Colonic mucosa (tissue), 4 donors: Measurements from ENCODE around the gene EPHB2. TPM values are rescaled to one million over a fixed set of nuclear protein-coding genes. Genes with fewer than 3 reads are reported as not detected.

Source experiments
- DNase-seq: peaks from one replicate; pipeline ENCODE4 v3.0.0-alpha.2; 2020
- H3K27ac ChIP-seq: fragments of 200-600 bp; one replicate; pipeline ENCODE4 v1.8.0; 2021
- H3K27me3 ChIP-seq: fragments of 200-600 bp; one replicate; pipeline ENCODE4 v1.8.0; 2021
- H3K36me3 ChIP-seq: fragments of 200-600 bp; one replicate; pipeline ENCODE4 v1.8.0; 2021
- H3K4me1 ChIP-seq: fragments of 200-600 bp; one replicate; pipeline ENCODE4 v1.8.0; 2021; ENCODE audit warnings: mild to moderate bottlenecking
- H3K4me3 ChIP-seq: fragments of 200-600 bp; one replicate; pipeline ENCODE4 v1.8.0; 2021
- H3K9ac ChIP-seq, 2 donors: one replicate each; pipeline ENCODE4 v1.7.0; 2013; ENCODE audit warnings: control low read depth in 2 of 2, low read depth in 2 of 2, low read length in 2 of 2
- H3K9me3 ChIP-seq: fragments of 200-600 bp; one replicate; pipeline ENCODE4 v1.8.0; 2021
- CTCF ChIP-seq: fragments of 200-600 bp; IDR thresholded peaks from one replicate; pipeline ENCODE4 v1.8.0; 2022; ENCODE audit warnings: antibody characterized with exemption, mild to moderate bottlenecking
- intact Hi-C: fragments of 100-400 bp; cut with DNase I; formaldehyde crosslinking; loops from one replicate; pipeline ENCODE4 v1.14.1; 2022
- total RNA-seq, 2 donors: library from RNA; stranded (reverse); fragmentation: NEBNext Ultra II Directional in 1 of 2; extraction: Animal tissue kit (Norgen Biotek cat#: 25700) in 1 of 2; gene quantifications; one replicate each; pipeline ENCODE4 v1.2.1, GENCODE V29; 2021
- donor health status: healthy.
- donor health status: DM: no; HTN: no; CAD: no.
- donor health status: DM: no; HTN: no; CAD: no.

The EPHB2 gene
- total RNA-seq, 2 donors from 2014 or later: 71.9 to 150 TPM

- intact Hi-C loops: no loop called here
- no peaks in the 10 kb centered on the region for H3K36me3 ChIP-seq
- TF ChIP-seq CTCF: no peak
- no peak overlapping the region for H3K4me3 ChIP-seq
- no peaks in the 10 kb centered on the region for H3K9me3 ChIP-seq
- H3K9ac ChIP-seq: no peak overlapping the region
- H3K27me3 ChIP-seq: no peaks in the 10 kb centered on the region
- H3K27ac ChIP-seq: no peak overlapping the region
- H3K4me1 ChIP-seq: no peaks in the 10 kb centered on the region
- no peak for DNase-seq
These were observed 93.2 kb downstream of the EPHB2 start for GRCh38 chr1:22803833-22804232.

GRCh38 chr1:22804406-22804805 is 93.8 kb downstream of the EPHB2 start:
- H3K9me3 ChIP-seq: no peaks in the 10 kb centered on the region
- H3K27me3 ChIP-seq: no peaks in the 10 kb centered on the region
- H3K36me3 ChIP-seq: no peaks in the 10 kb centered on the region
- no peak for DNase-seq
- intact Hi-C loops: no loop called here
- TF ChIP-seq CTCF: no peak
- no peaks in the 10 kb centered on the region for H3K4me1 ChIP-seq
- no peak overlapping the region for H3K9ac ChIP-seq
- no peak overlapping the region for H3K4me3 ChIP-seq
- no peak overlapping the region for H3K27ac ChIP-seq

- Histone ChIP-seq H3K9me3 (no peaks in the 10 kb centered on the region), H3K9ac (no peak overlapping the region), H3K27ac (no peak overlapping the region), H3K27me3 (no peaks in the 10 kb centered on the region), H3K4me1 (no peaks in the 10 kb centered on the region), H3K4me3 (no peak overlapping the region), H3K36me3 (no peaks in the 10 kb centered on the region)
- TF ChIP-seq CTCF: no peak
- DNase-seq: no peak
- intact Hi-C loops: no loop called here
These were observed 94.5 kb downstream of the EPHB2 start for GRCh38 chr1:22804969-22805671.

GRCh38 chr1:22805672-22806038 is 95.0 kb downstream of the EPHB2 start:
- no peaks in the 10 kb centered on the region for H3K36me3 ChIP-seq

GRCh38 chr1:22806584-22806983 is 95.9 kb downstream of the EPHB2 start:
- Histone ChIP-seq H3K9ac (no peak overlapping the region), H3K36me3 (no peaks in the 10 kb centered on the region), H3K27ac (no peak overlapping the region), H3K9me3 (no peaks in the 10 kb centered on the region), H3K4me1 (no peaks in the 10 kb centered on the region), H3K27me3 (no peaks in the 10 kb centered on the region), H3K4me3 (no peak overlapping the region)
- intact Hi-C loops: no loop called here
- no peak for TF ChIP-seq CTCF
- no peak for DNase-seq

More at GRCh38 chr1:22805672-22806038, 95.0 kb downstream of the EPHB2 start:
- no peak for DNase-seq
- Histone ChIP-seq H3K27me3 (no peaks in the 10 kb centered on the region), H3K27ac (no peak overlapping the region), H3K4me1 (no peaks in the 10 kb centered on the region), H3K9me3 (no peaks in the 10 kb centered on the region), H3K9ac (no peak overlapping the region), H3K4me3 (no peak overlapping the region)
- no peak for TF ChIP-seq CTCF
- intact Hi-C loops: no loop called here
